ENCODE results near the gene MAML2.
A peak's percentile ranks its signal among the peaks of the same experiment; 100 is the strongest.

Gene MAML2

GRCh38 chr11:96026310-96026709 lies 316.7 kb downstream of the MAML2 start:
- DNase-seq (ENCODE audit: insufficient read length, low spot score) (no peak), FAIRE-seq (no peak)

GRCh38 chr11:96024666-96025065 lies 318.3 kb downstream of the MAML2 start:
- FAIRE-seq (no peak), DNase-seq (ENCODE audit: insufficient read length, low spot score) (no peak)

- FAIRE-seq (no peak), DNase-seq (ENCODE audit: insufficient read length, low spot score) (no peak)
Observed at GRCh38 chr11:96023275-96023674, 319.7 kb downstream of the MAML2 start.

- FAIRE-seq (no peak), DNase-seq (ENCODE audit: insufficient read length, low spot score) (no peak)
Observed at GRCh38 chr11:96021901-96022650, 320.9 kb downstream of the MAML2 start.

- no peak for FAIRE-seq
Observed at GRCh38 chr11:96019810-96020747, 322.9 kb downstream of the MAML2 start.

GRCh38 chr11:96019281-96019680 lies 323.7 kb downstream of the MAML2 start:
- no peak for FAIRE-seq
- DNase-seq (ENCODE audit: insufficient read length, low spot score), result no peak

More at GRCh38 chr11:96019810-96020747, 322.9 kb downstream of the MAML2 start:
- DNase-seq (ENCODE audit: insufficient read length, low spot score), result no peak

GRCh38 chr11:96017856-96018255 lies 325.1 kb downstream of the MAML2 start:
- DNase-seq (ENCODE audit: insufficient read length, low spot score) (no peak), FAIRE-seq (no peak)

- DNase-seq (ENCODE audit: insufficient read length, low spot score) (no peak), FAIRE-seq (no peak)
Observed at GRCh38 chr11:96016978-96017502, 326.0 kb downstream of the MAML2 start.

GRCh38 chr11:96015906-96016565 lies 327.0 kb downstream of the MAML2 start:
- no peak for DNase-seq (ENCODE audit: insufficient read length, low spot score)
- FAIRE-seq, result no peak

- DNase-seq (ENCODE audit: insufficient read length, low spot score), result no peak
- FAIRE-seq, result peak; percentile 96
Observed at GRCh38 chr11:96014217-96014616, 328.8 kb downstream of the MAML2 start.

- DNase-seq (ENCODE audit: insufficient read length, low spot score) (no peak), FAIRE-seq (no peak)
Observed at GRCh38 chr11:96013461-96014213, 329.4 kb downstream of the MAML2 start.

- DNase-seq (ENCODE audit: insufficient read length, low spot score) (peak; percentile 36), FAIRE-seq (peak; percentile 98)
Observed at GRCh38 chr11:96012086-96012824, 330.7 kb downstream of the MAML2 start.

- DNase-seq (ENCODE audit: insufficient read length, low spot score), result no peak
- FAIRE-seq, result no peak
Observed at GRCh38 chr11:96010683-96011082, 332.3 kb downstream of the MAML2 start.

- no peak for FAIRE-seq
- DNase-seq (ENCODE audit: insufficient read length, low spot score), result no peak
Observed at GRCh38 chr11:96008161-96008720, 334.8 kb downstream of the MAML2 start.

GRCh38 chr11:96006037-96006436 lies 337.0 kb downstream of the MAML2 start:
- DNase-seq (ENCODE audit: insufficient read length, low spot score), result no peak
- FAIRE-seq, result no peak

- DNase-seq (ENCODE audit: insufficient read length, low spot score) (no peak), FAIRE-seq (no peak)
Observed at GRCh38 chr11:96004862-96005261, 338.1 kb downstream of the MAML2 start.

- DNase-seq (ENCODE audit: insufficient read length, low spot score) (no peak), FAIRE-seq (no peak)
Observed at GRCh38 chr11:96002754-96003290, 340.2 kb downstream of the MAML2 start.

- no peak for FAIRE-seq
- DNase-seq (ENCODE audit: insufficient read length, low spot score), result no peak
Observed at GRCh38 chr11:96002339-96002738, 340.7 kb downstream of the MAML2 start.

- no peak for FAIRE-seq
- no peak for DNase-seq (ENCODE audit: insufficient read length, low spot score)
Observed at GRCh38 chr11:96001037-96001436, 342.0 kb downstream of the MAML2 start.
